Endometrium (tissue), 2 donors: ENCODE results near the gene MBD5.

Source experiments
- FAIRE-seq: peaks from 2 replicates; lab custom pipeline; 2012; peaks lifted over from hg19 to GRCh38; lab: Jason Lieb, UNC
- donor health status: control.
- donor health status: control.

The MBD5 gene

GRCh38 chr2:148553332-148553887 lies 532.5 kb downstream of the MBD5 start:
- FAIRE-seq: no peak

- FAIRE-seq: no peak
Measured at GRCh38 chr2:148554459-148555247, 533.8 kb downstream of the MBD5 start.

DNA sequence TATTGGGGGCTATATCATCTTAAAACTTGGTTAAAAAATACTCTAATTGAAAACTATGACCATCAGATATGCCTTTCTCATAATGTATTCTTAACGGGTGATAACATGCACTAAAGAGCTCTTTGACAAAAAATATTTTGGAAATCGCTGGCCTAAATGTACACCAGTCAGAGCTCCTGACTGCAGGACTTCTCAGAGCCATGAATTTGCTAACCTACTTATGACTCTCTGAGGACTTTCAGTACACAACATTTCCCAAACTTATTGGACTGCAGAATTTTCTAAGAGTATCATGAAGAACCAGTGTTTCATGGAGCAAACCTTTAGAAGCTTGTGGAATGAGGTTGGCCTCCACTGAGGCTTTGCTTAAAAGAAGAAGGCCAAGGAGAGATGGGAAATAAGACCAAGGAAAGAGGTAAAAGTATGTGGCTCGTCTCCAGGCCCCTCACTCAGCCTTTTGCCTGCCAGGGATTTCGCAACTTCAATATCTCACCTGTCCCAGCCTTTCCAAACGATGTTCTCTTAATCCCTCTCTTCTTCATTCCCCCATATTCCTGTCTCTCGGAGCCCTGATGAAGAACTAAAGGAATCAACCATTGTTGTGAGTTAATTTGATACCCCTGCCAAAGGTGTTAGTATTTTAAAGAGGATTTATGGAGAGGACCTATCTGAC lies 534.9 kb downstream of the MBD5 start:
- FAIRE-seq: no peak

GRCh38 chr2:148557844-148558436 lies 537.0 kb downstream of the MBD5 start:
- no peak for FAIRE-seq

- FAIRE-seq: no peak
Measured at GRCh38 chr2:148560496-148560895, 539.6 kb downstream of the MBD5 start.

DNA sequence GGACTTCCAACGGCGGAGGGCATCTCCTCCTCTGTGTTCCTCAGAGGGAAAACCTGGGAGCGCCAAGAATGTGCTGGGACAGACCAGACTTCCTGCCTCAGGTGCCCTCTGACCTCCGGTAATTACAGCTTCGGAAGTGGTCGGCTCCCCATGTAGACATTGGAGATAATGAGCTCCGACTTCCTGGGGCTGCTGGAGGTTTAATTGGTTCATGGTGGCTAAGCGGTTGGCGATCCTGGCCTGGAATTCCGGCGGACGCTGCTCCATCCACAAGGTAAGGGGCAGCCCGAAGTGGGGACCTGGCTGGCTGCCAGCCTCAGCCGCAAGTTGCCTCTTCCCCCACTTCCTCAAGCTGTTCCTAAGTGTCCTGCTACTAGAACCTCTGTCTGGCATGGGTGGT lies 540.5 kb downstream of the MBD5 start:
- FAIRE-seq: no peak

DNA sequence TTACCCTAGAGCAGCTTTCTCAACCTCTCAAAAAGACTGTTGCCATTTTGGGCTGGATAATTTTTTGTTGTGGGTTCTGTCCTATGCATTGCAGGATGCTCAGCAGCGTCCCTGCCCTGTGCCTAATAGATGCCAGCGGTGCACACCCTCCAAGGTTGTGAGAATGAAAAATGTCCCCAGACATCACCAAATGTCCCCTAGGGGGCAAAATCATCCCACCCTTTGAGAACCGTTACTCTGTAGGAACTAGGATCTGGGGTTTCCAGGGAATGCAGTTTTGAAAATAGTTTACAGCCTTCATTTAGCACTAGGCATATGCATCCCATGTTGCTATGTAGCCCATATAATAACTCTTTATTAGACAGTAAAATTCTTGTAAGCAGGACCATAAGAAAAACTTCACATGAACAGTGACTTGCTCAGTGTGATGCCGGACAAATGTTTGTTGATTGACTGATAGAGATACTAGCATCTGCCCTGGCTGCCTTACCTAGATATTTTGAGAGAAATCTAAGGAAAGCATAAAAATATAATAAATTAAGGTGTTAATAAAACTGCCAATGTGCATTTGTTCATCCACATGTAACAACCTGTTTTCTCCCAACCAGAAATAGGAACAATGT lies 544.5 kb downstream of the MBD5 start:
- no peak for FAIRE-seq
